Epithelial cell of prostate (primary cell): ENCODE data around the gene EVI2A.

Source experiments
- DNase-seq: peaks from one replicate; pipeline ENCODE4 v3.0.0-alpha.2; 2011; ENCODE audit warnings: low read depth, low spot score
- H3K27ac ChIP-seq: fragments of 450-650 bp; 2 replicates; pipeline ENCODE4 v1.5.1; 2017; ENCODE audit warnings: mild to moderate bottlenecking

EVI2A gene

GRCh38 chr17:31281061-31281460 is 40.4 kb downstream of the EVI2A start:
- H3K27ac ChIP-seq = no peak overlapping the region
- DNase-seq = no peak

DNA sequence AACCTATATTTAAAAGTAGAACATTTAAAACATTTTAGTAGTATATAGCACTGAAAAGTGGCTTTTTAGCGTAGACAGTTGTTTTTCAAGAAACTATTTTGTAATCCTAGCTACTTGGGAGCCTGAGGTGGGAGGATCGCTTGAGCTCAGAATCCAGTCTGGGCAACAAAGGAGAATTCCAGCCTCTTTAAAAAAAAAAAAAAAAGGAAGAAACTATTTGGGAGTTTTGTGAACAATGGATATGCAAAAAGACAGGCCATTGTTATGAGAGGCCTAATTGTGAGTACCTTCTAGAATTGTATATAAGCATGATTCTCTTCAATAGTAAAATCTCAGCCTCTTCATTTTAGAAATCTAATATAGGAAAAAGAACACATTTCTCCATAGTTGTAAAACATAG is 42.0 kb downstream of the EVI2A start:
- DNase-seq = no peak
- no peak overlapping the region for H3K27ac ChIP-seq

- H3K27ac ChIP-seq = peak overlapping the region; percentile 72
- DNase-seq = no peak
Measured at GRCh38 chr17:31275116-31275515, 46.3 kb downstream of the EVI2A start.

- peak overlapping the region; percentile 72 for H3K27ac ChIP-seq
- DNase-seq = peak; percentile 83
Measured at GRCh38 chr17:31274252-31274651, 47.2 kb downstream of the EVI2A start.

DNA sequence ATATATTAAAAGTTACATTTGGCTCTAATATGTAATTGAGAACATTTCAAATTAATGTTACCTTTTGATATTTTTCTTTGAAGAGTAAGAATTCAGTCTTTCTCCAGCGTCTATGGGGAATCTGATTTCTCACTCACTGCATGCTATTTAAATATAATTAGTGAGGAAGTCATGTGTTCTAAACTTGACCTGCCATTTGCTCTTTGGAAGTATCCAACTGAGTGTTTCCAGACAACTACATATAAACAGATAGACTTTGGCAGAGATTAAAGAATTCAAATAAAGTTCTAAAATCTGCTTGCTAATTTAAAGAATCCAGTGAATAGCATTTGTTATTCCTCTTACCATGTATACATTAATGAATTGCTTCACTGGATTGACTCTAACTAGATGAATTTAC is 47.9 kb downstream of the EVI2A start:
- peak overlapping the region; percentile 72 for H3K27ac ChIP-seq
- no peak for DNase-seq

GRCh38 chr17:31272803-31273202 is 48.6 kb downstream of the EVI2A start:
- DNase-seq = no peak

DNA sequence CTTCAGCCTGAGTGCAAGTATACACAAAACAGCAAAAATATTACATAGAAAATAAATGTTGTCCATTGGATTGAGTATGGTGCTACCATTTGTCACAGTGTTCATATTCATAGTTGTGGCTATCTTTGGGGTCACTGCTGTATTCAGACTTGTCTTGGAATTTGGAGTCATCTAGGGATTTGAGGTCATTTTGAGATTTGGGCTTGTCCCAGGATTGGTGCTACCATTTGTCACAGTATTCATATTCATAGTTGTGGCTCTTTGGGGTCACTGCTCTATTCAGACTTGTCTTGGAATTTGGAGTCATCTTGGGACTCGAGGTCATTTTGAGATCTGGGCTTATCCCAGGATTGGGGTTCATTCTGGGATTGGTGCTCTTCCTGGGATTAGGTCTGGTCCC is 49.2 kb downstream of the EVI2A start:
- DNase-seq = no peak
- no peak overlapping the region for H3K27ac ChIP-seq

More at GRCh38 chr17:31272803-31273202, 48.6 kb downstream of the EVI2A start:
- peak overlapping the region; percentile 72 for H3K27ac ChIP-seq

DNA sequence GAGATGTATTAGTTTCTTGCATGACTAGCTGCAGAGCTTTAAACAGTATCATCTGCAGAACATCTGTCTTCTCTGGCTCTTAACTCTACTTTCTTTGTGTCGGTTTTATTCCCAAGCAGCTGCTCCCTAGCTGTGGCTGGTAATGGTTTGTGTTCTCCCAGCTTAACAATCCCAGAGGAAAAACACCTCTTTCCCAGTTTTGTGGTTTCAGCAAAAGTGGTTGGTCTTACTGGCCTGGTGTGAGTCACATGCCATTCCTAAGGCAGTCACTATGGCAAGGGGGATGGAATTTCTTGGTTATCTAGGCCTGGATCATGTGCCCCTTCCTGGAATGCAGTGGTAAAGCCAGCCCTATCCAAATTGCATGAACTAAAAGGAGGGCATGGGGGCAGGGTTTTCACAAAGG is 51.8 kb downstream of the EVI2A start:
- peak; percentile 8 for DNase-seq
- peak overlapping the region; percentile 56 for H3K27ac ChIP-seq

GRCh38 chr17:31269036-31269577 is 52.3 kb downstream of the EVI2A start:
- peak overlapping the region; percentile 56 for H3K27ac ChIP-seq

More at GRCh38 chr17:31269036-31269577, 52.3 kb downstream of the EVI2A start:
- DNase-seq = no peak
